A673 (cell line): ENCODE data around the gene STIP1. TPM values are rescaled to one million over a fixed set of nuclear protein-coding genes. Genes with fewer than 3 reads are reported as not detected.

Experiments
- BruUV-seq: library from RNA; stranded (reverse); fragments of 400-500 nt; replicated peaks from 2 replicates; lab custom pipeline; 2021; lab: Mats Ljungman, UMichigan
- CTCF ChIA-PET: fragments of 300-600 bp; sonication (Branson Sonifier 250); formaldehyde crosslinking; loops from one replicate; lab custom pipeline; 2022; ENCODE audit warnings: antibody characterized with exemption; lab: Charles Lee
- POLR2A ChIA-PET: fragments of 300-600 bp; sonication (Branson Sonifier 250); formaldehyde crosslinking; loops from one replicate; lab custom pipeline; 2022; ENCODE audit warnings: antibody characterized with exemption; ENCODE audit not compliant: low non-redundant PET; lab: Charles Lee
- DNase-seq: peaks from one replicate; pipeline ENCODE4 v3.0.0-alpha.2; 2015; ENCODE audit warnings: low spot score
- H3K27ac ChIP-seq: fragments of 200-600 bp; sonication (generic); 2 replicates; pipeline ENCODE4 v1.5.1; 2016; ENCODE audit warnings: mixed run types, low read depth, mild to moderate bottlenecking, mixed read lengths, antibody characterized with exemption, low read length; ENCODE audit not compliant: poor library complexity, severe bottlenecking
- H3K27me3 ChIP-seq: fragments of 200-600 bp; sonication (generic); replicated peaks from 2 replicates; pipeline ENCODE4 v1.6.1; 2017; ENCODE audit warnings: mixed run types, low read depth, mild to moderate bottlenecking, mixed read lengths, antibody characterized with exemption, low read length; ENCODE audit not compliant: insufficient read depth, poor library complexity
- H3K36me3 ChIP-seq: fragments of 200-600 bp; sonication (generic); 2 replicates; pipeline ENCODE4 v1.6.1; 2016; ENCODE audit warnings: mixed run types, mild to moderate bottlenecking, mixed read lengths, antibody characterized with exemption, low read length; ENCODE audit not compliant: insufficient read depth, poor library complexity, severe bottlenecking
- H3K4me1 ChIP-seq: fragments of 200-600 bp; sonication (generic); 2 replicates; pipeline ENCODE4 v1.6.1; 2017; ENCODE audit warnings: mixed run types, mild to moderate bottlenecking, mixed read lengths, antibody characterized with exemption, low read length; ENCODE audit not compliant: insufficient read depth, poor library complexity, severe bottlenecking
- H3K4me3 ChIP-seq: fragments of 200-600 bp; sonication (generic); 2 replicates; pipeline ENCODE4 v1.5.1; 2016; ENCODE audit warnings: low read depth, mixed run types, mild to moderate bottlenecking, mixed read lengths, low read length; ENCODE audit not compliant: poor library complexity, severe bottlenecking
- H3K9me3 ChIP-seq: fragments of 200-600 bp; sonication (generic); 2 replicates; pipeline ENCODE4 v1.6.1; 2016; ENCODE audit warnings: mixed run types, low read depth, mild to moderate bottlenecking, mixed read lengths, antibody characterized with exemption, low read length; ENCODE audit not compliant: poor library complexity, severe bottlenecking
- EZH2 ChIP-seq: fragments of 200-600 bp; sonication (generic); IDR thresholded peaks from 2 replicates; pipeline ENCODE4 v1.6.1; 2017; ENCODE audit warnings: borderline replicate concordance, low read depth, mild to moderate bottlenecking, mixed read lengths, antibody characterized with exemption, low read length; ENCODE audit not compliant: poor library complexity, severe bottlenecking
- intact Hi-C: fragments of 100-400 bp; cut with micrococcal nuclease; formaldehyde crosslinking; loops from one replicate; pipeline ENCODE4 v1.10.0; 2022; ENCODE audit not compliant: unreplicated experiment
- total RNA-seq: library from RNA; stranded (reverse); gene quantifications from 2 replicates; pipeline ENCODE4 v1.2.3, GENCODE V29; 2021
- TF ChIP-seq, protein P1 (sequence below): fragments of 300-800, 200-600 bp; sonication (generic); conservative IDR thresholded peaks from 2 replicates; pipeline ENCODE4 v1.5.1; 2017; ENCODE audit warnings: low read depth, mild to moderate bottlenecking, antibody characterized with exemption, low read length, moderate library complexity, mixed read lengths

The STIP1 gene
- total RNA-seq, 1 experiment from 2014 or later, result 577 TPM

DNA sequence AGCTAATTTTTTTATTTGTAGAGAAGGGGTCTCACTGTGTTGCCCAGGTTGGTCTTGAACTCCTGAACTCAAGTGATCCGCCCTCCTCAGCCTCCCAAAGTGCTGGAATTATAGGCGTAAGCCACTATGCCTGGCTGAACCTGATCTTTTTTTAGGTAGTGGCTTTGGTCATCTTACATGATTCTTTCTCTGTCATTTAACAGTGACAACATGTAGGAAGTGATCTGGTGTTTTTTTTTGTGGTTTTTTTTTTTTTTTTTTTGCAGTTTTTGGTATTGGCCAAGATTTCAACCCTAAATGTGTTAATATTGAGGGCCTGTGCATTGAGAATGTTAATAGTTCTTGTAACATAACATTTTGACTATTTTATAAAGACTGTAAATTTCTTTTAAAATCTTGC lies 12.5 kb downstream of the STIP1 start:
- Histone ChIP-seq H3K27ac (no peak overlapping the region), H3K36me3 (peaks cover 99% of the 10 kb centered on the region), H3K4me3 (no peak overlapping the region), H3K27me3 (no peaks in the 10 kb centered on the region), H3K9me3 (no peaks in the 10 kb centered on the region), H3K4me1 (no peaks in the 10 kb centered on the region)
- ChIA-PET CTCF (no interaction called here), POLR2A (no interaction called here)
- intact Hi-C loops, result no loop called here
- BruUV-seq, result no TSS peak
- TF ChIP-seq EZH2, result no peak
- DNase-seq, result no peak

- Histone ChIP-seq H3K36me3 (peaks cover 88% of the 10 kb centered on the region), H3K4me1 (peaks cover 29% of the 10 kb centered on the region), H3K27ac (no peak overlapping the region), H3K27me3 (no peaks in the 10 kb centered on the region), H3K9me3 (no peaks in the 10 kb centered on the region), H3K4me3 (no peak overlapping the region)
- no peak for DNase-seq
- TF ChIP-seq EZH2, result no peak
- TF ChIP-seq, protein P1, sequence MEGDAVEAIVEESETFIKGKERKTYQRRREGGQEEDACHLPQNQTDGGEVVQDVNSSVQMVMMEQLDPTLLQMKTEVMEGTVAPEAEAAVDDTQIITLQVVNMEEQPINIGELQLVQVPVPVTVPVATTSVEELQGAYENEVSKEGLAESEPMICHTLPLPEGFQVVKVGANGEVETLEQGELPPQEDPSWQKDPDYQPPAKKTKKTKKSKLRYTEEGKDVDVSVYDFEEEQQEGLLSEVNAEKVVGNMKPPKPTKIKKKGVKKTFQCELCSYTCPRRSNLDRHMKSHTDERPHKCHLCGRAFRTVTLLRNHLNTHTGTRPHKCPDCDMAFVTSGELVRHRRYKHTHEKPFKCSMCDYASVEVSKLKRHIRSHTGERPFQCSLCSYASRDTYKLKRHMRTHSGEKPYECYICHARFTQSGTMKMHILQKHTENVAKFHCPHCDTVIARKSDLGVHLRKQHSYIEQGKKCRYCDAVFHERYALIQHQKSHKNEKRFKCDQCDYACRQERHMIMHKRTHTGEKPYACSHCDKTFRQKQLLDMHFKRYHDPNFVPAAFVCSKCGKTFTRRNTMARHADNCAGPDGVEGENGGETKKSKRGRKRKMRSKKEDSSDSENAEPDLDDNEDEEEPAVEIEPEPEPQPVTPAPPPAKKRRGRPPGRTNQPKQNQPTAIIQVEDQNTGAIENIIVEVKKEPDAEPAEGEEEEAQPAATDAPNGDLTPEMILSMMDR, result no peak
- CTCF ChIA-PET, result interaction anchor here (0.6 kb wide), 1 partner anchor 100 kb away, joined by 6 read pairs; no protein-coding TSS in a partner anchor
- POLR2A ChIA-PET, result no interaction called here
- no TSS peak for BruUV-seq
- intact Hi-C loops, result no loop called here
Measured at GRCh38 chr11:64201543-64201942, 15.6 kb downstream of the STIP1 start.

DNA sequence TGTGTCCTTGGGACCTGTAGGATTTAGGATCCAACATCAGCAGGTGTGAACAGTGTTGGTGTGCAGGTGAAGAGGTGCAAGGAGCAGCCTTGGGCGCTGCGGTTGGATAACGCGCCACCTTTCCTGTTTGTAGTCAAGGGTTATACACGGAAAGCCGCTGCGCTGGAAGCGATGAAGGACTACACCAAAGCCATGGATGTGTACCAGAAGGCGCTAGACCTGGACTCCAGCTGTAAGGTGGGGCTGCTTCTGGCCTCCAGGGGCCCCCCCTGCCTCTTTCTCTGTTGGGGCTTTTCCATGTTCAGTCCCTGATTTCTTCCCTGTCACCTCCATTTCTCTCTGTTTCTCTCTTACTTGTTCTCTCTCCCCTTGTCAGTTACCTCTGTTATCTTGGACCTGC lies 17.0 kb downstream of the STIP1 start:
- Histone ChIP-seq H3K9me3 (no peaks in the 10 kb centered on the region), H3K4me3 (no peak overlapping the region), H3K27ac (peak overlapping the region; percentile 74), H3K4me1 (peaks cover 44% of the 10 kb centered on the region), H3K27me3 (no peaks in the 10 kb centered on the region), H3K36me3 (peaks cover 74% of the 10 kb centered on the region)
- intact Hi-C loops, result no loop called here
- TF ChIP-seq, protein P1, result no peak
- no peak for TF ChIP-seq EZH2
- BruUV-seq, result no TSS peak
- DNase-seq, result no peak
- CTCF ChIA-PET, result no interaction called here
- POLR2A ChIA-PET, result no interaction called here
